ENCODE measurements around the gene LY6G6D. TPM values are rescaled to one million over a fixed set of nuclear protein-coding genes. Genes with fewer than 3 reads are reported as not detected.

Gene LY6G6D
- total and polyA plus RNA-seq, 2 of the 13 experiments (the other 11 are each of a cell fraction or from before 2014, with no cell fraction given) = not detected

DNA sequence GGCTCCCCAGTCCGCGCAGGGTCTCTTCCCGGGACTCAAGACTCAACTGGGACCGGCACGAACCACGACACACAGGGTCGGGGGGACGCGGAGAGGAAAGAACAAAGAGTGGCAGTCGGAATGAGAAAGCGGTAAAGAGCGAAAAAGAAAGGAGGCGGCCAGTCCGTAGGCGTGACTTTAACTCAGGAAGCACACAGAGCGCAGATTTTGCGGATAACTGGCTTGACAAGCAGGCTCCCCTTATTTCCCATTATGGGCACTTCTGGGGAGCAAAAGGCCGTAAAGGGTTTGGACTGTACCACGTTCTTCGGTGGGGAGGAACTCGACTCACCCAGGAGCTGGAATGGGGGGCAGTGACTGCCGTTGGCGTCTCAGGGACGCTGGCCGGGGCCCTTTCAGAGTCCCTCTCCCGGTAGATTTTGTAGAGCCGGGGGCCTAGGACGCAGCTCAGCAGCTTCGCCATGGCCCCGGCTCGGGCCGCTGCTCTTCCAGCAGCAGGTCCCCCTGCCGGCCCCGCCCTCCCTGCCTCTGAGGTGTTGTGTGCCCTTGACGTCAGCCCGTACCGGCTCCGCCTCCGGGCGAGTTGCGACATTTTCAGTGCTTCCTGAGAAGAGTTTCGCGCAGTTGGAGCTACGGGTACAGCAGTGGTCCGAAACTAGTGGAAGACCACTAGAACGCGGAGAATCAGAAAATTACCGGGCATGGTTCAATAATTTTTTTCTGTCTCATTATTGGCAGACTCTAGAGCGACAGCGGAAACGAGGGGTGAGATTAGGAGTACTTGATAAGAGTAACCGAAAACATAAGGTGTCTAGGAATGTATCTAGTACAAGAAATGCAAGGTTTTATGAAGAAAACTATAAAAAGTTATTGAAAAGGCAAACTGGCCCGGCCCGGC lies 12.1 kb upstream of the LY6G6D start, which contains the start of gene ABHD16A (continued):
- TF ChIP-seq TOE1 (CRISPR knock-in tag; IDR thresholded peaks at IDR 0.05) (peak; percentile 76; the same call in 1 of the 2 replicates), MAF1 (CRISPR knock-in tag; IDR thresholded peaks at IDR 0.05; ENCODE audit: borderline replicate concordance) (0 out of 2 replicates have a peak, but pooled peaks have one; percentile 18), ZNF34 (CRISPR knock-in tag; IDR thresholded peaks at IDR 0.05; ENCODE audit: borderline replicate concordance) (no peak), POLR2G (IDR thresholded peaks at IDR 0.05; ENCODE audit: low read depth, low read length) (peak; percentile 97), ZNF33B (CRISPR knock-in tag; IDR thresholded peaks at IDR 0.05) (no peak), POLR2AphosphoS2 (IDR thresholded peaks at IDR 0.05; ENCODE audit: low read depth, low read length) (no peak), PCBP2 (optimal IDR thresholded peaks at IDR 0.05; ENCODE audit: low read depth, low read length, poor library complexity, severe bottlenecking) (no peak), ARNT2 (CRISPR knock-in tag; IDR thresholded peaks at IDR 0.05; ENCODE audit: low read depth) (0 out of 2 replicates have a peak, but pooled peaks have one; percentile 15), GTF2F1 (IDR thresholded peaks at IDR 0.05; ENCODE audit: low read length) (no peak), ZNF205 (CRISPR knock-in tag; IDR thresholded peaks at IDR 0.05) (peak; percentile 62; the same call in 1 of the 2 replicates), PCBP1 (IDR thresholded peaks at IDR 0.05; ENCODE audit: borderline replicate concordance, low read depth, low read length) (peak; percentile 66; the same call in 1 of the 2 replicates)
- TF ChIP-seq, protein P1, sequence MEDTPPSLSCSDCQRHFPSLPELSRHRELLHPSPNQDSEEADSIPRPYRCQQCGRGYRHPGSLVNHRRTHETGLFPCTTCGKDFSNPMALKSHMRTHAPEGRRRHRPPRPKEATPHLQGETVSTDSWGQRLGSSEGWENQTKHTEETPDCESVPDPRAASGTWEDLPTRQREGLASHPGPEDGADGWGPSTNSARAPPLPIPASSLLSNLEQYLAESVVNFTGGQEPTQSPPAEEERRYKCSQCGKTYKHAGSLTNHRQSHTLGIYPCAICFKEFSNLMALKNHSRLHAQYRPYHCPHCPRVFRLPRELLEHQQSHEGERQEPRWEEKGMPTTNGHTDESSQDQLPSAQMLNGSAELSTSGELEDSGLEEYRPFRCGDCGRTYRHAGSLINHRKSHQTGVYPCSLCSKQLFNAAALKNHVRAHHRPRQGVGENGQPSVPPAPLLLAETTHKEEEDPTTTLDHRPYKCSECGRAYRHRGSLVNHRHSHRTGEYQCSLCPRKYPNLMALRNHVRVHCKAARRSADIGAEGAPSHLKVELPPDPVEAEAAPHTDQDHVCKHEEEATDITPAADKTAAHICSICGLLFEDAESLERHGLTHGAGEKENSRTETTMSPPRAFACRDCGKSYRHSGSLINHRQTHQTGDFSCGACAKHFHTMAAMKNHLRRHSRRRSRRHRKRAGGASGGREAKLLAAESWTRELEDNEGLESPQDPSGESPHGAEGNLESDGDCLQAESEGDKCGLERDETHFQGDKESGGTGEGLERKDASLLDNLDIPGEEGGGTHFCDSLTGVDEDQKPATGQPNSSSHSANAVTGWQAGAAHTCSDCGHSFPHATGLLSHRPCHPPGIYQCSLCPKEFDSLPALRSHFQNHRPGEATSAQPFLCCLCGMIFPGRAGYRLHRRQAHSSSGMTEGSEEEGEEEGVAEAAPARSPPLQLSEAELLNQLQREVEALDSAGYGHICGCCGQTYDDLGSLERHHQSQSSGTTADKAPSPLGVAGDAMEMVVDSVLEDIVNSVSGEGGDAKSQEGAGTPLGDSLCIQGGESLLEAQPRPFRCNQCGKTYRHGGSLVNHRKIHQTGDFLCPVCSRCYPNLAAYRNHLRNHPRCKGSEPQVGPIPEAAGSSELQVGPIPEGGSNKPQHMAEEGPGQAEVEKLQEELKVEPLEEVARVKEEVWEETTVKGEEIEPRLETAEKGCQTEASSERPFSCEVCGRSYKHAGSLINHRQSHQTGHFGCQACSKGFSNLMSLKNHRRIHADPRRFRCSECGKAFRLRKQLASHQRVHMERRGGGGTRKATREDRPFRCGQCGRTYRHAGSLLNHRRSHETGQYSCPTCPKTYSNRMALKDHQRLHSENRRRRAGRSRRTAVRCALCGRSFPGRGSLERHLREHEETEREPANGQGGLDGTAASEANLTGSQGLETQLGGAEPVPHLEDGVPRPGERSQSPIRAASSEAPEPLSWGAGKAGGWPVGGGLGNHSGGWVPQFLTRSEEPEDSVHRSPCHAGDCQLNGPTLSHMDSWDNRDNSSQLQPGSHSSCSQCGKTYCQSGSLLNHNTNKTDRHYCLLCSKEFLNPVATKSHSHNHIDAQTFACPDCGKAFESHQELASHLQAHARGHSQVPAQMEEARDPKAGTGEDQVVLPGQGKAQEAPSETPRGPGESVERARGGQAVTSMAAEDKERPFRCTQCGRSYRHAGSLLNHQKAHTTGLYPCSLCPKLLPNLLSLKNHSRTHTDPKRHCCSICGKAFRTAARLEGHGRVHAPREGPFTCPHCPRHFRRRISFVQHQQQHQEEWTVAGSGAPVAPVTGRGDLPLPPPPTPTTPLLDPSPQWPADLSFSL (CRISPR knock-in tag; IDR thresholded peaks at IDR 0.05) = no peak
- TF ChIP-seq, protein P2, sequence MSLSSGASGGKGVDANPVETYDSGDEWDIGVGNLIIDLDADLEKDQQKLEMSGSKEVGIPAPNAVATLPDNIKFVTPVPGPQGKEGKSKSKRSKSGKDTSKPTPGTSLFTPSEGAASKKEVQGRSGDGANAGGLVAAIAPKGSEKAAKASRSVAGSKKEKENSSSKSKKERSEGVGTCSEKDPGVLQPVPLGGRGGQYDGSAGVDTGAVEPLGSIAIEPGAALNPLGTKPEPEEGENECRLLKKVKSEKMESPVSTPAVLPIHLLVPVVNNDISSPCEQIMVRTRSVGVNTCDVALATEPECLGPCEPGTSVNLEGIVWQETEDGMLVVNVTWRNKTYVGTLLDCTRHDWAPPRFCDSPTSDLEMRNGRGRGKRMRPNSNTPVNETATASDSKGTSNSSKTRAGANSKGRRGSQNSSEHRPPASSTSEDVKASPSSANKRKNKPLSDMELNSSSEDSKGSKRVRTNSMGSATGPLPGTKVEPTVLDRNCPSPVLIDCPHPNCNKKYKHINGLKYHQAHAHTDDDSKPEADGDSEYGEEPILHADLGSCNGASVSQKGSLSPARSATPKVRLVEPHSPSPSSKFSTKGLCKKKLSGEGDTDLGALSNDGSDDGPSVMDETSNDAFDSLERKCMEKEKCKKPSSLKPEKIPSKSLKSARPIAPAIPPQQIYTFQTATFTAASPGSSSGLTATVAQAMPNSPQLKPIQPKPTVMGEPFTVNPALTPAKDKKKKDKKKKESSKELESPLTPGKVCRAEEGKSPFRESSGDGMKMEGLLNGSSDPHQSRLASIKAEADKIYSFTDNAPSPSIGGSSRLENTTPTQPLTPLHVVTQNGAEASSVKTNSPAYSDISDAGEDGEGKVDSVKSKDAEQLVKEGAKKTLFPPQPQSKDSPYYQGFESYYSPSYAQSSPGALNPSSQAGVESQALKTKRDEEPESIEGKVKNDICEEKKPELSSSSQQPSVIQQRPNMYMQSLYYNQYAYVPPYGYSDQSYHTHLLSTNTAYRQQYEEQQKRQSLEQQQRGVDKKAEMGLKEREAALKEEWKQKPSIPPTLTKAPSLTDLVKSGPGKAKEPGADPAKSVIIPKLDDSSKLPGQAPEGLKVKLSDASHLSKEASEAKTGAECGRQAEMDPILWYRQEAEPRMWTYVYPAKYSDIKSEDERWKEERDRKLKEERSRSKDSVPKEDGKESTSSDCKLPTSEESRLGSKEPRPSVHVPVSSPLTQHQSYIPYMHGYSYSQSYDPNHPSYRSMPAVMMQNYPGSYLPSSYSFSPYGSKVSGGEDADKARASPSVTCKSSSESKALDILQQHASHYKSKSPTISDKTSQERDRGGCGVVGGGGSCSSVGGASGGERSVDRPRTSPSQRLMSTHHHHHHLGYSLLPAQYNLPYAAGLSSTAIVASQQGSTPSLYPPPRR (CRISPR knock-in tag; IDR thresholded peaks at IDR 0.05; ENCODE audit: borderline replicate concordance) = peak; percentile 45; the same call in 1 of the 2 replicates

All from HepG2 (cell line).